Dermis blood vessel endothelial cell (primary cell): ENCODE measurements around the gene SEMA5A. TPM values are rescaled to one million over a fixed set of nuclear protein-coding genes. Genes with fewer than 3 reads are reported as not detected.

Source experiments
- DNase-seq: peaks from one replicate; pipeline ENCODE4 v3.0.0; 2010
- total RNA-seq: library from RNA; depleted of rRNA; stranded (reverse); fragments of >200 nt; gene quantifications from 2 replicates; pipeline ENCODE4 v1.2.3, GENCODE V29; 2014

SEMA5A gene
- total RNA-seq, 1 donor from 2014 or later: 0.17 TPM

GRCh38 chr5:9249231-9249630 is 296.6 kb downstream of the SEMA5A start:
- no peak for DNase-seq

GRCh38 chr5:9245071-9245470 is 300.8 kb downstream of the SEMA5A start:
- DNase-seq: no peak

- no peak for DNase-seq
These were observed 301.5 kb downstream of the SEMA5A start for GRCh38 chr5:9244417-9244816.

- no peak for DNase-seq
These were observed 304.2 kb downstream of the SEMA5A start for GRCh38 chr5:9241479-9242305.

GRCh38 chr5:9240431-9240830 is 305.4 kb downstream of the SEMA5A start:
- no peak for DNase-seq

GRCh38 chr5:9239626-9240025 is 306.2 kb downstream of the SEMA5A start:
- DNase-seq: no peak

- no peak for DNase-seq
These were observed 306.8 kb downstream of the SEMA5A start for GRCh38 chr5:9239071-9239470.

GRCh38 chr5:9233712-9234111 is 312.2 kb downstream of the SEMA5A start:
- no peak for DNase-seq

- DNase-seq: no peak
These were observed 312.8 kb downstream of the SEMA5A start for GRCh38 chr5:9233035-9233434.

- DNase-seq: no peak
These were observed 314.0 kb downstream of the SEMA5A start for GRCh38 chr5:9231842-9232241.

GRCh38 chr5:9230355-9230754 is 315.5 kb downstream of the SEMA5A start:
- DNase-seq: no peak

- DNase-seq: no peak
These were observed 319.8 kb downstream of the SEMA5A start for GRCh38 chr5:9226016-9226536.

GRCh38 chr5:9222054-9222976 is 323.6 kb downstream of the SEMA5A start:
- no peak for DNase-seq

GRCh38 chr5:9218358-9218757 is 327.5 kb downstream of the SEMA5A start:
- no peak for DNase-seq

GRCh38 chr5:9212605-9213004 is 333.3 kb downstream of the SEMA5A start:
- no peak for DNase-seq

GRCh38 chr5:9209846-9210492 is 335.9 kb downstream of the SEMA5A start:
- no peak for DNase-seq

- peak; percentile 66 for DNase-seq
These were observed 338.0 kb downstream of the SEMA5A start for GRCh38 chr5:9207817-9208418.

- no peak for DNase-seq
These were observed 343.2 kb downstream of the SEMA5A start for GRCh38 chr5:9202636-9203035.

- DNase-seq: no peak
These were observed 344.1 kb downstream of the SEMA5A start for GRCh38 chr5:9201761-9202160.

GRCh38 chr5:9201011-9201410 is 344.9 kb downstream of the SEMA5A start:
- DNase-seq: no peak

GRCh38 chr5:9198394-9198793 is 347.5 kb downstream of the SEMA5A start:
- DNase-seq: no peak

GRCh38 chr5:9197881-9198260 is 348.0 kb downstream of the SEMA5A start:
- no peak for DNase-seq
